CD14-positive monocyte (primary cell): ENCODE results near the gene NUP93. TPM values are rescaled to one million over a fixed set of nuclear protein-coding genes. Genes with fewer than 3 reads are reported as not detected.
A peak's percentile ranks its signal among the peaks of the same experiment; 100 is the strongest.

Source experiments
- DNase-seq, 3 donors: peaks; one replicate each; pipeline ENCODE4 v3.0.0-alpha.2; 2011 to 2022
- H2AFZ ChIP-seq: 2 replicates; pipeline ENCODE4 v1.6.0; 2012; ENCODE audit warnings: mild to moderate bottlenecking, low read depth, low read length, inconsistent platforms; ENCODE audit not compliant: insufficient read depth, poor library complexity, severe bottlenecking
- H3K27ac ChIP-seq, 2 donors: 1 replicate in 1 of 2; 2 replicates in 1 of 2; pipeline ENCODE4 v1.5.1; 2012 to 2013; ENCODE audit warnings: low read length in 2 of 2, control low read depth in 1 of 2, inconsistent platforms in 1 of 2, low read depth in 1 of 2, mild to moderate bottlenecking in 1 of 2
- H3K27me3 ChIP-seq, 2 donors: one replicate each; pipeline versions ENCODE4 v1.6.0 to v1.6.1; 2011 to 2013; ENCODE audit warnings: low read length in 2 of 2; ENCODE audit not compliant: control insufficient read depth in 2 of 2, insufficient read depth in 2 of 2
- H3K36me3 ChIP-seq, 2 donors: replicated peaks in 1 of 2; 1 replicate in 1 of 2; 2 replicates in 1 of 2; pipeline versions ENCODE4 v1.5.1 to v1.6.1; 2012 to 2013; ENCODE audit warnings: low read length in 2 of 2, control low read depth in 1 of 2, inconsistent platforms in 1 of 2, mild to moderate bottlenecking in 1 of 2; ENCODE audit not compliant: insufficient read depth in 2 of 2, control insufficient read depth in 1 of 2
- H3K4me1 ChIP-seq, 2 donors: 1 replicate in 1 of 2; 2 replicates in 1 of 2; pipeline versions ENCODE4 v1.5.1 to v1.6.1; 2012 to 2013; ENCODE audit warnings: low read length in 2 of 2, control low read depth in 1 of 2, inconsistent platforms in 1 of 2, mild to moderate bottlenecking in 1 of 2, moderate library complexity in 1 of 2; ENCODE audit not compliant: insufficient read depth in 2 of 2, control insufficient read depth in 1 of 2
- H3K4me2 ChIP-seq: replicated peaks from 2 replicates; pipeline ENCODE3; 2012; ENCODE audit warnings: low read length, moderate library complexity, mild to moderate bottlenecking; ENCODE audit not compliant: poor library complexity, severe bottlenecking; ENCODE audit errors: extremely low read depth
- H3K4me3 ChIP-seq, 3 experiments: fragments of 200-600 bp in 1 of 3; sonication (generic) in 1 of 3; replicated peaks in 1 of 3; 1 replicate in 2 of 3; 2 replicates in 1 of 3; pipeline ENCODE4 v1.5.1; 2011 to 2013; ENCODE audit warnings: low read length in 3 of 3, mild to moderate bottlenecking in 3 of 3, control low read depth in 2 of 3, low read depth in 2 of 3, inconsistent platforms in 1 of 3, moderate library complexity in 1 of 3
- H3K79me2 ChIP-seq: 2 replicates; pipeline ENCODE4 v1.6.0; 2012; ENCODE audit warnings: mild to moderate bottlenecking, control low read depth, inconsistent platforms, low read length, moderate library complexity; ENCODE audit not compliant: insufficient read depth
- H3K9ac ChIP-seq: 2 replicates; pipeline ENCODE4 v1.6.0; 2017; ENCODE audit warnings: low read length, mild to moderate bottlenecking; ENCODE audit not compliant: insufficient read depth, poor library complexity, severe bottlenecking
- H3K9me3 ChIP-seq, 2 donors: replicated peaks in 1 of 2; 1 replicate in 1 of 2; 2 replicates in 1 of 2; pipeline versions ENCODE4 v1.5.1 to v1.6.1; 2012 to 2013; ENCODE audit warnings: low read length in 2 of 2, control low read depth in 1 of 2; ENCODE audit not compliant: control insufficient read depth in 1 of 2, insufficient read depth in 1 of 2
- H4K20me1 ChIP-seq: 2 replicates; pipeline ENCODE4 v1.6.0; 2012; ENCODE audit warnings: mild to moderate bottlenecking, low read length, control low read depth, moderate library complexity; ENCODE audit not compliant: insufficient read depth
- H3K27ac Mint-ChIP-seq, 7 donors: one replicate each; pipeline ENCODE4 v1.8.0; 2020; ENCODE audit warnings: mild to moderate bottlenecking in 7 of 7, mixed read lengths in 7 of 7, moderate library complexity in 6 of 7, inconsistent platforms in 2 of 7
- H3K27me3 Mint-ChIP-seq, 3 donors: one replicate each; pipeline ENCODE4 v1.8.0; 2021 to 2022; ENCODE audit warnings: low read depth in 3 of 3, mild to moderate bottlenecking in 3 of 3, mixed read lengths in 3 of 3, moderate library complexity in 3 of 3, inconsistent platforms in 1 of 3
- H3K36me3 Mint-ChIP-seq, 2 donors: one replicate each; pipeline ENCODE4 v1.8.0; 2020; ENCODE audit warnings: mixed read lengths in 2 of 2, inconsistent platforms in 1 of 2, mild to moderate bottlenecking in 1 of 2
- H3K4me1 Mint-ChIP-seq: one replicate; pipeline ENCODE4 v1.8.0; 2020; ENCODE audit warnings: mild to moderate bottlenecking, mixed read lengths
- H3K4me3 Mint-ChIP-seq, 2 donors: one replicate each; pipeline ENCODE4 v1.8.0; 2020; ENCODE audit warnings: mild to moderate bottlenecking in 2 of 2, mixed read lengths in 2 of 2, moderate library complexity in 1 of 2
- H3K9me3 Mint-ChIP-seq, 7 donors: one replicate each; pipeline ENCODE4 v1.8.0; 2020 to 2022; ENCODE audit warnings: mixed read lengths in 7 of 7, mild to moderate bottlenecking in 6 of 7, moderate library complexity in 6 of 7, inconsistent platforms in 2 of 7
- WGBS: methylation state at CpG from one replicate; pipeline ENCODE4 v1.1.5; 2013; ENCODE audit warnings: missing lambda C conversion rate; ENCODE audit not compliant: insufficient coverage; 5-methylcytosine and 5-hydroxymethylcytosine counted together
- intact Hi-C, 2 donors: fragments of 100-400 bp; cut with micrococcal nuclease; formaldehyde crosslinking; loops; one replicate each; pipeline versions ENCODE4 v1.15.0 to v1.15.1; 2023
- polyA plus RNA-seq, 3 donors: library from polyadenylated mRNA; depleted of rRNA in 1 of 3; unstranded in 2 of 3; stranded (reverse) in 1 of 3; fragments of 300-500 nt in 2 of 3; fragments of >200 nt in 1 of 3; fragmentation: Illumina TruSeq in 2 of 3; gene quantifications; 1 replicate in 2 of 3; 2 replicates in 1 of 3; pipeline ENCODE4 v1.2.3, GENCODE V29; 2012 to 2021
- TF ChIP-seq, protein P1 (sequence below): fragments of 200-600 bp; IDR thresholded peaks from one replicate; pipeline ENCODE4 v1.8.0; 2022; ENCODE audit warnings: antibody characterized with exemption, mild to moderate bottlenecking

NUP93 gene
- polyA plus RNA-seq, 3 donors: 46.6 to 77.7 (median 59.4) TPM

DNA sequence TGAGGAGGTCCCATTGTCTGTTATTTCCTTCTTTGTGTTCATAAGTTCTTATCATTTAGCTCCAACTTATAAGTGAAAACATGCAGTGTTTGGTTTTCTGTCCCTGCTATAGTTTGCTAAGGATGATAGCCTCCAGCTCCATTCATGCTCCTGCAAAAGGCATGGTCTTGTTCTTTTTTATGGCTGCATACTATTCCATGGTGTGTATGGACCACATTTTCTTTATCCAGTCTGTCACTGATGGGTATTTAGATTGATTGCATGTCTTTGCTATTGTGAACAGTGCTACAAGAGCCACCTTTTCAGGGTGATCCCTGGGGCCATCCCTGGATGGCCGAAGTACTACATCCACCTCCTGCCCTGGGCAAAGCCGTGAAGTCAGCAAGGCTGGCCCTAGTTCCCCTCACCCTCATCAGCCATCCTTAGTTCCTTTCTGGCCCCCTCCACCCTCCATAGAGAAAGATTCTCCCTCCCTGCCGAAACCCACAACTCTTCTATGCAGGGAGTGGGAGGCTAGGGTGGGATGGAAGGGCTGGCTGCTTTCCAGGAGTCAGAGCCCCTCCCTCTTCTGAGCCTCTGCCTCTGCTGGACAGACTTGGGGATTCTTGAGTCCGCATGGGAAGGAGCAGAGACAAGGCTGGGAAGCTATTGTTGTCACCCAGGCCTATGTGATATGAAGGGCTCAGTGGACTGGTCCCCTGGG lies 39.4 kb upstream of the NUP93 start:
- H3K4me2 ChIP-seq: no peak overlapping the region
- Mint-ChIP-seq H3K27ac (no peak overlapping the region), H3K4me3 (peak overlapping the region in 1 of 2 donors; percentile 1)

DNA sequence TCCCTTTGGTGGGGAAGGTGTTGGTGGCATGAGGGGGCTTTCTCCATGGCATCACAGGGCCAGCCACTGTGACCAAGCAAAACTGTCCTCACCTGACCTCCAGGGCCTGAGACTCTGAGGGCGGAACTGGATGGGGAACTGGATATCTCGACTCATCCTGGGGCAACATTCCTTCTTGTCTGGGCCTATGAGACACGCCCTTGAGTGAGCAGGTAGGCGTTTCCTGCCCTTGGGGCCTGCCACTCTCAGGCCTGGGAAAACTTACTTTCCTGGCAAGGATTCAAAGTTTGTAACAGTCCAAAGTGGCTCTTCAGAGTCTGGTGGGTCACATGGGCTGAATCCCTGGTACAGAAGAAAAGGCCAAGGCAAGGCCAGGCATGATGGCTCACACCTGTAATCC lies 38.0 kb upstream of the NUP93 start:
- peaks cover 4 to 15% (median 7%) of the 10 kb centered on the region in 3 donors for H3K27me3 Mint-ChIP-seq
- Histone ChIP-seq H3K27ac (no peak overlapping the region), H2AFZ (no peak overlapping the region), H3K36me3 (no peaks in the 10 kb centered on the region), H3K27me3 (no peaks in the 10 kb centered on the region), H3K4me2 (no peak overlapping the region), H3K4me1 (no peaks in the 10 kb centered on the region), H4K20me1 (no peaks in the 10 kb centered on the region), H3K4me3 (no peak overlapping the region), H3K79me2 (no peaks in the 10 kb centered on the region), H3K9ac (no peak overlapping the region), H3K9me3 (peaks cover 0 to 8% of the 10 kb centered on the region in 2 donors)
- no peak overlapping the region for H3K4me3 Mint-ChIP-seq
- intact Hi-C loops: no loop called here
- H3K4me1 Mint-ChIP-seq: no peaks in the 10 kb centered on the region
- H3K9me3 Mint-ChIP-seq: peaks cover 0 to 18% (median 11%) of the 10 kb centered on the region in 7 donors
- H3K27ac Mint-ChIP-seq: no peak overlapping the region
- no peak for DNase-seq
- TF ChIP-seq, protein P1, sequence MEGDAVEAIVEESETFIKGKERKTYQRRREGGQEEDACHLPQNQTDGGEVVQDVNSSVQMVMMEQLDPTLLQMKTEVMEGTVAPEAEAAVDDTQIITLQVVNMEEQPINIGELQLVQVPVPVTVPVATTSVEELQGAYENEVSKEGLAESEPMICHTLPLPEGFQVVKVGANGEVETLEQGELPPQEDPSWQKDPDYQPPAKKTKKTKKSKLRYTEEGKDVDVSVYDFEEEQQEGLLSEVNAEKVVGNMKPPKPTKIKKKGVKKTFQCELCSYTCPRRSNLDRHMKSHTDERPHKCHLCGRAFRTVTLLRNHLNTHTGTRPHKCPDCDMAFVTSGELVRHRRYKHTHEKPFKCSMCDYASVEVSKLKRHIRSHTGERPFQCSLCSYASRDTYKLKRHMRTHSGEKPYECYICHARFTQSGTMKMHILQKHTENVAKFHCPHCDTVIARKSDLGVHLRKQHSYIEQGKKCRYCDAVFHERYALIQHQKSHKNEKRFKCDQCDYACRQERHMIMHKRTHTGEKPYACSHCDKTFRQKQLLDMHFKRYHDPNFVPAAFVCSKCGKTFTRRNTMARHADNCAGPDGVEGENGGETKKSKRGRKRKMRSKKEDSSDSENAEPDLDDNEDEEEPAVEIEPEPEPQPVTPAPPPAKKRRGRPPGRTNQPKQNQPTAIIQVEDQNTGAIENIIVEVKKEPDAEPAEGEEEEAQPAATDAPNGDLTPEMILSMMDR: no peak
- H3K36me3 Mint-ChIP-seq: no peaks in the 10 kb centered on the region
- WGBS: 74% methylated on average over 4 of the region's 4 CpGs

More for the DNA sequence above, 39.4 kb upstream of the NUP93 start:
- peaks cover 5 to 24% (median 21%) of the 10 kb centered on the region in 7 donors for H3K9me3 Mint-ChIP-seq
- Histone ChIP-seq H4K20me1 (no peaks in the 10 kb centered on the region), H3K9me3 (peaks cover 0 to 11% of the 10 kb centered on the region in 2 donors), H3K4me1 (no peaks in the 10 kb centered on the region), H3K9ac (no peak overlapping the region), H2AFZ (no peak overlapping the region), H3K79me2 (no peaks in the 10 kb centered on the region), H3K4me3 (no peak overlapping the region), H3K36me3 (no peaks in the 10 kb centered on the region), H3K27ac (no peak overlapping the region), H3K27me3 (no peaks in the 10 kb centered on the region)
- DNase-seq: no peak
- no CpG with 5 or more reads among the region's 4 CpGs for WGBS
- H3K36me3 Mint-ChIP-seq: peaks cover 4 to 5% of the 10 kb centered on the region in 2 donors
- H3K4me1 Mint-ChIP-seq: no peaks in the 10 kb centered on the region
- intact Hi-C loops: no loop called here
- TF ChIP-seq, protein P1: no peak
- peaks cover 2 to 15% (median 7%) of the 10 kb centered on the region in 3 donors for H3K27me3 Mint-ChIP-seq
